Activated B cell treated with CpG ODN at 0.5 μM for 24 hours (primary cell): ENCODE data around the gene ZNF679. TPM values are rescaled to one million over a fixed set of nuclear protein-coding genes. Genes with fewer than 3 reads are reported as not detected.

Experiments used
- ATAC-seq: fragments of 200-7000 bp; cut with Tn5 transposase; one replicate; pipeline ENCODE4 v1.10.0; 2021; ENCODE audit warnings: low read depth, mild to moderate bottlenecking, moderate library complexity
- CTCF ChIA-PET: fragments of 350-600 bp; sonication (Branson Sonifier 250); formaldehyde crosslinking; loops from one replicate; lab custom pipeline; 2021; ENCODE audit warnings: antibody characterized with exemption; lab: Charles Lee
- POLR2A ChIA-PET: fragments of 350-600 bp; sonication (Branson Sonifier 250); formaldehyde crosslinking; loops from one replicate; lab custom pipeline; 2021; ENCODE audit warnings: antibody characterized with exemption; lab: Charles Lee
- DNase-seq: peaks from one replicate; pipeline ENCODE4 v3.0.0; 2022
- H3K27ac Mint-ChIP-seq: one replicate; pipeline ENCODE4 v1.8.0; 2020; ENCODE audit warnings: mixed read lengths
- H3K27me3 Mint-ChIP-seq: one replicate; pipeline ENCODE4 v1.8.0; 2021; ENCODE audit warnings: mixed read lengths
- H3K36me3 Mint-ChIP-seq: one replicate; pipeline ENCODE4 v1.8.0; 2021; ENCODE audit warnings: low read depth, mixed read lengths
- H3K4me1 Mint-ChIP-seq: one replicate; pipeline ENCODE4 v1.8.0; 2021; ENCODE audit warnings: mixed read lengths
- H3K4me3 Mint-ChIP-seq: one replicate; pipeline ENCODE4 v1.8.0; 2020; ENCODE audit warnings: mild to moderate bottlenecking, mixed read lengths
- H3K9me3 Mint-ChIP-seq: one replicate; pipeline ENCODE4 v1.8.0; 2020; ENCODE audit warnings: mixed read lengths
- CTCF ChIP-seq: fragments of 200-600 bp; IDR thresholded peaks from one replicate; pipeline ENCODE4 v1.8.0; 2022; ENCODE audit warnings: antibody characterized with exemption, mild to moderate bottlenecking
- intact Hi-C: fragments of 100-400 bp; cut with micrococcal nuclease; formaldehyde crosslinking; loops from one replicate; pipeline ENCODE4 v1.15.1; 2024
- total RNA-seq: library from RNA; stranded (reverse); gene quantifications from 2 replicates; pipeline ENCODE4 v1.2.3, GENCODE V29; 2022

Gene ZNF679
- total RNA-seq, 1 donor from 2014 or later, result not detected

GRCh38 chr7:64183827-64184372 is 44.4 kb upstream of the ZNF679 start:
- Mint-ChIP-seq H3K27ac (no peak overlapping the region), H3K4me3 (no peak overlapping the region), H3K36me3 (no peaks in the 10 kb centered on the region), H3K4me1 (no peaks in the 10 kb centered on the region), H3K27me3 (no peaks in the 10 kb centered on the region), H3K9me3 (peaks cover 17% of the 10 kb centered on the region)
- ChIA-PET POLR2A (no interaction called here), CTCF (no interaction called here)
- intact Hi-C loops, result no loop called here
- ATAC-seq (no peak), DNase-seq (no peak)
- TF ChIP-seq CTCF, result no peak

GRCh38 chr7:64184376-64184775 is 43.9 kb upstream of the ZNF679 start:
- Mint-ChIP-seq H3K4me3 (no peak overlapping the region), H3K9me3 (peaks cover 21% of the 10 kb centered on the region), H3K27me3 (no peaks in the 10 kb centered on the region), H3K27ac (no peak overlapping the region), H3K4me1 (no peaks in the 10 kb centered on the region), H3K36me3 (no peaks in the 10 kb centered on the region)
- ATAC-seq, result no peak
- POLR2A ChIA-PET, result no interaction called here
- intact Hi-C loops, result no loop called here
- TF ChIP-seq CTCF, result no peak
- CTCF ChIA-PET, result interaction anchor here (1.0 kb wide), 1 partner anchor 10 kb away, joined by 3 read pairs; no protein-coding TSS in a partner anchor
- no peak for DNase-seq

GRCh38 chr7:64187408-64187807 is 40.9 kb upstream of the ZNF679 start:
- Mint-ChIP-seq H3K27me3 (no peaks in the 10 kb centered on the region), H3K9me3 (peaks cover 18% of the 10 kb centered on the region), H3K4me1 (no peaks in the 10 kb centered on the region), H3K36me3 (no peaks in the 10 kb centered on the region), H3K4me3 (no peak overlapping the region), H3K27ac (no peak overlapping the region)
- no peak for DNase-seq
- CTCF ChIA-PET, result no interaction called here
- intact Hi-C loops, result no loop called here
- POLR2A ChIA-PET, result no interaction called here
- TF ChIP-seq CTCF, result no peak
- ATAC-seq, result no peak

- H3K9me3 Mint-ChIP-seq, result peaks cover 22% of the 10 kb centered on the region
Measured at GRCh38 chr7:64192148-64192704, 36.0 kb upstream of the ZNF679 start.

GRCh38 chr7:64192775-64193174 is 35.5 kb upstream of the ZNF679 start:
- H3K27me3 Mint-ChIP-seq, result no peaks in the 10 kb centered on the region
- peaks cover 19% of the 10 kb centered on the region for H3K9me3 Mint-ChIP-seq
- H3K36me3 Mint-ChIP-seq, result no peaks in the 10 kb centered on the region
- intact Hi-C loops, result no loop called here
- CTCF ChIA-PET, result no interaction called here
- no peak overlapping the region for H3K4me3 Mint-ChIP-seq
- H3K4me1 Mint-ChIP-seq, result no peaks in the 10 kb centered on the region
- DNase-seq, result no peak
- H3K27ac Mint-ChIP-seq, result no peak overlapping the region
- TF ChIP-seq CTCF, result no peak
- POLR2A ChIA-PET, result no interaction called here
- ATAC-seq, result no peak

More at GRCh38 chr7:64192148-64192704, 36.0 kb upstream of the ZNF679 start:
- DNase-seq (no peak), ATAC-seq (no peak)
- TF ChIP-seq CTCF, result no peak
- intact Hi-C loops, result no loop called here
- Mint-ChIP-seq H3K4me3 (no peak overlapping the region), H3K4me1 (no peaks in the 10 kb centered on the region), H3K27me3 (no peaks in the 10 kb centered on the region), H3K27ac (no peak overlapping the region), H3K36me3 (no peaks in the 10 kb centered on the region)
- POLR2A ChIA-PET, result no interaction called here
- CTCF ChIA-PET, result no interaction called here
